ENCODE measurements around the gene ZNF385B.
"Not testable (repeated sequence)": the region's sequence is repeated elsewhere in the genome, so short reads cannot be mapped to it uniquely, and the experiment has no call there.

ZNF385B gene

DNA sequence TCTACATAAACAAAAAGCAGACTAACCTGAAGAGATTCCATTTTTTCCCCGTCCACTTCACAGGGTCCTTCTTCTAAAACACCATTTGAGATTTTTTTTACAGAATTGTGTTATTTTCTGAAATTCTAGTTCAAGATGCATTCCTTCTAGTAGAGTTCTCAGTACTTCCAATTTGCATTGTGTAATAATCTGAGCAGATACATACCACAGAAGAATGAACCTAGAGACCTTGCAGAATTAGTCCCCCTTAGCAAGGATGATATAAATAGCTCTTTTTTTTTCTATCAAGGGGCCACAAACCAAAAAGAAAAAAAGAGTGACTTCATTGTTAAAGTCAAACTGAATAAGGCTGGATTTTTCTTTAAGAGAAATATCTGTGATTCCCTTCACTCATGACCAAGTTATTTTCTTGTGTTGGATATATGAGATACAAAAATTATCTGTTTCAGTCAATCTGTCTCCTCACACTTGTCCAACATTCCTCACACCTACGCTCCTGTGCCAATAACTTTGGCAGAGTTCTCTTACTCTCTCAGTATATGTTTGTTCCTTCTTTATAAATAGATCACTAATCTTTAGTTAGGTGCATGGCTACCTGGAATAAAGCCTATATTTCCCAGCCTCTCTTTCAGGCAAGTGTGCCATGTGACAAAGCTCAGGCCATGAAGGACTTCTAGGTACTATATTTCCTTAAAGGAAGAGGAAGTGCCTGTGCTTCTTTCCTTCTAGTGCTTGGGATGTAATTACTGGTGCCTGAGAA, 183.5 kb downstream of the ZNF385B start:
- DNase-seq (ENCODE audit: low spot score) = no peak

DNA sequence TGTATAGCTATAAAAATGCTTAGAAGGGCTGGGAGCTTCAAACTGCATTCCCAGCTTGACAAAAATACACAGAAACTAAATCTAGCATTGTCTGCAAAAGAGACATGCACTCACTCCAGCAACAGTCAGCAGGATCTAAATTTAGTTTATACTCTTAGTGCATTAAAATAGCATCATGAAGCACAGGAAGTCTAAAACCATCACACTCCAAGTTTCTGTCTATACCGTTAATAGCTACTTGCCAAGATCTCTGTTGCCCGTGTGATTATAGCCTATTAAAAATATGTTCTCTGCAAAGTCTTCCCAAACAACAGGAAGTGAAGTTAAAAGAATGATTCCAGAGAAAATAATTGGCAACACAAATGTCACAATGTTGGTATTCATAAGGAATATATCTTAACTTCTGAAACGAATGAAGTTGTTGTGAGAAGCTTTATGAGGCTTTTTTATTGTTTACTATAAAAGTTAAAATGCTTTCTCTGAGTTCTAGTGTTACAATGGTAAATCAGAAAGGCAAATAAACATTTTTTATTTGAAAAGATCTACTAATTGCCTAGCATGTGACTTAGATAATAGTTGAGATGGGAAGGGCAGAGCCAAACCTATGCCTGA, 184.2 kb downstream of the ZNF385B start:
- peak; percentile 44 for DNase-seq (ENCODE audit: low spot score)

DNA sequence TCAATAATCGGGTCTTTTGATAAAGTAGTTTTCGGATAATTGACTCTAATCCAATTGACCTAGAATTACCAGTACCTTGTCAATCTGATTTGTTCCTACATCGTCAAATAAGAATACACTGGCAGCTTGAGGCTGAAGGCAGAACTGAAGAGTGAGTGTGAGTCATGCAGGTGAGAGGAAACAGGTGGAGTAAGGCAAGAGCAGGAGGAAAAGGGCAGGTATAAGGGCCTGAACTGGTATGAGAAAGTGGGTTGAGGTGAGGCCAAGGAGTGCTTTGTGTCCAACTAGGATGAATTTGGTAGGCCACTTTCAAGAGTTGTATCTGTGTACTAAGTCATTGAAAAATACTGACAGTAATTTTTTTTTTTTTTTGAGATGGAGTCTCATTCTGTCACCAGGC, 186.0 kb downstream of the ZNF385B start:
- DNase-seq (ENCODE audit: low spot score) = no peak

GRCh38 chr2:179671043-179671981, 190.1 kb downstream of the ZNF385B start:
- no peak for DNase-seq (ENCODE audit: low spot score)

- no peak for DNase-seq (ENCODE audit: low spot score)
Observed at GRCh38 chr2:179669196-179669595, 192.2 kb downstream of the ZNF385B start.

GRCh38 chr2:179664972-179665812, 196.2 kb downstream of the ZNF385B start:
- DNase-seq (ENCODE audit: low spot score) = no peak

GRCh38 chr2:179661986-179662385, 199.4 kb downstream of the ZNF385B start:
- no peak for DNase-seq (ENCODE audit: low spot score)

GRCh38 chr2:179657068-179657595, 204.3 kb downstream of the ZNF385B start:
- DNase-seq (ENCODE audit: low spot score) = no peak

GRCh38 chr2:179655627-179656026, 205.8 kb downstream of the ZNF385B start:
- no peak for DNase-seq (ENCODE audit: low spot score)

DNA sequence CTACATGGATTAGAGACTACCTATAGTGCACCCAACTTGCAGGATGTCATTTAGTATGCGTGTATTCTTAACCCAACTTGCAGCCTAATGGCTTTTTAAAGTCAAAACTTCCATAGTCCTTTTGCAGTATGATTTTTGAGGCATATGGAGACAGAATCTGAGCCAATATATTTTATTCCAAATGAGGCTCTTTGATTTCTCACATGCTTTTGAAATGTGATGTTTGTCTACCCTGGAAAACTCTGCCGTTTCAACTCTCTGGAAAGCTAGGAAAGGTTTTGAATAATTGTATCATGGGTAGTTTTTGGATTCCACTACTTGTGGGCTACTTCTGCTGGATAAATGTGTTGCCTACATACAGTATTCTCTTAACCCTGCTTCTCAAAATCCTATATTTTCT, 206.6 kb downstream of the ZNF385B start:
- no peak for DNase-seq (ENCODE audit: low spot score)

- DNase-seq (ENCODE audit: low spot score) = no peak
Observed at GRCh38 chr2:179652296-179652695, 209.1 kb downstream of the ZNF385B start.

GRCh38 chr2:179650420-179650819, 211.0 kb downstream of the ZNF385B start:
- DNase-seq (ENCODE audit: low spot score) = no peak

GRCh38 chr2:179646862-179647587, 214.4 kb downstream of the ZNF385B start:
- DNase-seq (ENCODE audit: low spot score) = no peak

GRCh38 chr2:179646173-179646769, 215.1 kb downstream of the ZNF385B start:
- no peak for DNase-seq (ENCODE audit: low spot score)

- no peak for DNase-seq (ENCODE audit: low spot score)
Observed at GRCh38 chr2:179645047-179645446, 216.4 kb downstream of the ZNF385B start.

- no peak for DNase-seq (ENCODE audit: low spot score)
Observed at GRCh38 chr2:179642462-179642861, 218.9 kb downstream of the ZNF385B start.

DNA sequence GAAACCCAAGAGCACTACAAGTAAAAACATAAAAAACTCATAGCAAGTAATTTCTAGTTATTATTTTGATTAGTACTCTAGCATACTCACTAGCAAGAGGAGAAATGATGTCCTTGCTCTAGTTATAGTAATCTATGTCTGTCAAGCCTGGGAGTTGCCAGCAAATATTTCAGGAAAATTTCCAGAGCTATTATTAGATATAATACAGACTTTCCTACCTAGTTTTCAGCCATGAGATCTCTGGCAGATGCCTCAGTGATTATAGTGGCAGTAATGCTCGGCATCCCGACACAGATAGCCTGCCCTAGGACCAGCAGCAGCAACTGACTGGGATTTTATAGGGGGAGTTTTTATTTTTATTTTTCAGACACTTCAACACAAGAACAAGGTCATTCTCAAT, 224.4 kb downstream of the ZNF385B start:
- DNase-seq (ENCODE audit: low spot score) = no peak

- DNase-seq (ENCODE audit: low spot score) = no peak
Observed at GRCh38 chr2:179636100-179636980, 225.1 kb downstream of the ZNF385B start.

GRCh38 chr2:179631769-179632385, 229.5 kb downstream of the ZNF385B start:
- DNase-seq (ENCODE audit: low spot score) = not testable (repeated sequence)

Data from pons (tissue), 1 donor.